Measurements from ENCODE around the gene DLX2.

DLX2 gene

DNA sequence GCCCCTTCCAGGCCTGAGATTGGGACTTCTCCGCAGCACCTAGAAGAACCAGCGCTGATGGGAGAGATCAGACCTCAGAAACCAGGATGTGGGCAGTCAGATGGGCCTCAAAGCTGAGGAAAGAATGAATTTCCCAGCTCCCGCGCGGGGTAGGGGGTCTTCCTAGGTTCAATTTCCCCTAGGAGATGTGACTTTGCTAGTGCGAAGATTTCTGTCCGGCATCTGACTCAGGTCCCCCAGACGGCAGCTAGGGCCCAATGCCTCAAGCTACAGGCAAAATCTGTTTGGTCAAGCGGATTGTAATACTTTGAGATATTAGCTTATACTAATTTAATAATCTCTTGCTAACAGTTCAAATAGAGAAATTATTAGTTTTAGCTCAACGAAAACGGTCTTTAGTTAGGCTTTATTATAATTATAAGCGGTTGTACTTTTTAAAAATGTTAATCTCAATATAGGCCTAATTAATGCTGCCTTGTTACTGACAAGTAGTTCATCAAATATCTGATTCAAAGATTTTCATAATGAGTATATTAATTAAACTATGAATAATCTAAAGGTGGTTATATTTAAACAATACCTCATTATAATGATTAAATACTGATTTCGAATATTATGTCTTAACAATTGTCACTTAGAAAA is 11.6 kb downstream of the DLX2 start:
- Histone ChIP-seq H3K9me3 (no peaks in the 10 kb centered on the region), H3K4me1 (no peaks in the 10 kb centered on the region), H3K4me3 (ENCODE audit: low read depth, low read length) (no peak overlapping the region), H3K27me3 (peaks cover 98% of the 10 kb centered on the region), H3K36me3 (no peaks in the 10 kb centered on the region)
- TF ChIP-seq, protein P1, sequence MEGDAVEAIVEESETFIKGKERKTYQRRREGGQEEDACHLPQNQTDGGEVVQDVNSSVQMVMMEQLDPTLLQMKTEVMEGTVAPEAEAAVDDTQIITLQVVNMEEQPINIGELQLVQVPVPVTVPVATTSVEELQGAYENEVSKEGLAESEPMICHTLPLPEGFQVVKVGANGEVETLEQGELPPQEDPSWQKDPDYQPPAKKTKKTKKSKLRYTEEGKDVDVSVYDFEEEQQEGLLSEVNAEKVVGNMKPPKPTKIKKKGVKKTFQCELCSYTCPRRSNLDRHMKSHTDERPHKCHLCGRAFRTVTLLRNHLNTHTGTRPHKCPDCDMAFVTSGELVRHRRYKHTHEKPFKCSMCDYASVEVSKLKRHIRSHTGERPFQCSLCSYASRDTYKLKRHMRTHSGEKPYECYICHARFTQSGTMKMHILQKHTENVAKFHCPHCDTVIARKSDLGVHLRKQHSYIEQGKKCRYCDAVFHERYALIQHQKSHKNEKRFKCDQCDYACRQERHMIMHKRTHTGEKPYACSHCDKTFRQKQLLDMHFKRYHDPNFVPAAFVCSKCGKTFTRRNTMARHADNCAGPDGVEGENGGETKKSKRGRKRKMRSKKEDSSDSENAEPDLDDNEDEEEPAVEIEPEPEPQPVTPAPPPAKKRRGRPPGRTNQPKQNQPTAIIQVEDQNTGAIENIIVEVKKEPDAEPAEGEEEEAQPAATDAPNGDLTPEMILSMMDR (IDR thresholded peaks at IDR 0.05; ENCODE audit: low read depth, low read length) = no peak
- no peak for DNase-seq

DNA sequence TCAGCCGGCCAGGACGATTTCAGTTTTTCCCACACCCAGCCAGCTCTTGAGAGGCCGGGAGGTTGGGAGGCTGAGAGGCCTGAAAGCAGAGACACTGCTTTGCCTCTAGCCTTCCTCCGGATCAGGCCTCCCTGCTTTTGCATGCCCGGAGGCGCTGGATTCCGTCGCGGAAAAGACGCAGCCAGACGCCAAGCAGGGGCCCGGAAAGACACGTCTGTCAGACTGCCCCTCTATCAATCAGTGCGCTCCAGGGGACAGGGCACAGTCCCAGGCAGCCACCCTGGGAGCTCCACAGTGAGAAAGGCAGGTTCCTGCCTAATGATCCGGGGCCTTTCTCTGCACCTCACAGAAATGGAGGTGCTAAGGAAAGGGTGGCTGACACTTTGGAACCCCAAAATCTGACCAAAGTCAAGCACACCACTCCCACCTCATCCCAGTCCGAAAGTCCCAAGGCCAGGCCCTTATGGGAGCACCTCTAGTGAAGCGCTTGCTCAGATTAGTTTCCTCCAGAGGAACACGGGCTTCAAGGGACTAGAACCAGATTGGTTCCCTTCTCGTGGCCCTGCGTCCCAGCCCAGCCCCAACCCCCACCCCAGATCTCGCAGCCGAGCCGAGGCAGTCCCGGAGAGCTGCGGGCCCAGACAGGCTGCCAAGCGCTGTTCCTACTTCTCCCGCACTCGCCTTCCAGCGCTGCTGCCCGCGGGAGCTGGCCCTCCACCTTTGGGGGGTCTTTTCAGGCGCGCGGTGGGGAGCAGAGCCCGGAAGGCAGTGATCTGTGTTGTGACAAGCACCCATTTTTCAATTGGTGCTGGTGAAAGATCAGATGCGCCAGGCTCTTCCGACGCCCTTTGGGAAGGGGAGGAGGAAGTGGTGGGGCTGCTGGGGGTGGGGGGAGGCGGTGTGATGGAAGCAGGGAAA is 12.4 kb downstream of the DLX2 start:
- H3K4me1 ChIP-seq = no peaks in the 10 kb centered on the region
- H3K9me3 ChIP-seq = no peaks in the 10 kb centered on the region
- TF ChIP-seq, protein P1 (IDR thresholded peaks at IDR 0.05; ENCODE audit: low read depth, low read length) = no peak
- H3K4me3 ChIP-seq (ENCODE audit: low read depth, low read length) = no peak overlapping the region
- H3K27me3 ChIP-seq = peaks cover 98% of the 10 kb centered on the region
- no peaks in the 10 kb centered on the region for H3K36me3 ChIP-seq
- DNase-seq = no peak

DNA sequence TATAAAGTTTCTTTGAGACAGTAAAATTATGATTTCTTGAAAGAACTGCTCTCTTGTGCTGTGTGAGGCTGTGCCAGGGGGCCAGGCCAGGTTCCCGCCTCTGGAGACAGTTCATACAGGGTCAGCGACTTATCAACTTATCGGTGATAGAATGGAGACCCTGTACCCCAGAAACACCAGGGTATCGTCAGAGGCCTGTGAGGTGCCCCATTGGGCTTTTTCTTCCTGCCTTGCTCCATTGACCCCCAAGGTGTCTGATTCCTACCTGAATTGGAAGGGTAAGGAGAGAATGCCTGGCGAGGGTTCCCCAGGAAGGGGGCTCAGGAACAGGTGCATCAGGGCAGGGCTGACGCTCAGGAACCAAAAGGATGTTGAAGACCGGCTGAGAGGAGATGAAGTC is 13.1 kb downstream of the DLX2 start:
- Histone ChIP-seq H3K9me3 (no peaks in the 10 kb centered on the region), H3K4me1 (no peaks in the 10 kb centered on the region), H3K27me3 (peaks cover 96% of the 10 kb centered on the region), H3K4me3 (ENCODE audit: low read depth, low read length) (no peak overlapping the region), H3K36me3 (no peaks in the 10 kb centered on the region)
- no peak for DNase-seq
- TF ChIP-seq, protein P1 (IDR thresholded peaks at IDR 0.05; ENCODE audit: low read depth, low read length) = no peak

DNA sequence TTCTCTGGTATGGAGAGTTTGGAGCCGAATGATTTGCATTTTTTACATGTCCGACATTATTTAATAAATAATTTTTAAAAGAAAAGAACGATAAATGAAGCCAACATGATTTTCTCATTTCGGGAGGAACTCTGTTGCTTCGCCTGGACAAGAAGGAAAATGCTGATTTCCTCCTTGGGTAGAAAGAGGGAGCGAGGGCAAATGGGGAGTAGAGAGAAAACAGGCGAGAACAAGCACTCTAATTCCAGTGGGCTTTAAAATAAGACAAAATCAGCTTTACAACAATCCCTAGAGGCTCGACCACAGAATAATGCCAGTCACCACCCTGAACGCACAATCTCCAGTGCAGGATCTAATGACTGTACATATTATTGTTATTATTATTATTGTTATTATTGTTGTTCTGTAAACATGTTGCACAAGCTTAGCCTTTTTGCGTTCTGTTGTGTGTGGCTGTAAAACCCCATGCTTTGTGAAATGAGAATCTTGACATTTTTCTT is 13.6 kb downstream of the DLX2 start:
- H3K36me3 ChIP-seq = no peaks in the 10 kb centered on the region
- H3K9me3 ChIP-seq = no peaks in the 10 kb centered on the region
- no peak overlapping the region for H3K4me3 ChIP-seq (ENCODE audit: low read depth, low read length)
- TF ChIP-seq, protein P1 (IDR thresholded peaks at IDR 0.05; ENCODE audit: low read depth, low read length) = no peak
- peaks cover 96% of the 10 kb centered on the region for H3K27me3 ChIP-seq
- DNase-seq = no peak
- no peaks in the 10 kb centered on the region for H3K4me1 ChIP-seq

DNA sequence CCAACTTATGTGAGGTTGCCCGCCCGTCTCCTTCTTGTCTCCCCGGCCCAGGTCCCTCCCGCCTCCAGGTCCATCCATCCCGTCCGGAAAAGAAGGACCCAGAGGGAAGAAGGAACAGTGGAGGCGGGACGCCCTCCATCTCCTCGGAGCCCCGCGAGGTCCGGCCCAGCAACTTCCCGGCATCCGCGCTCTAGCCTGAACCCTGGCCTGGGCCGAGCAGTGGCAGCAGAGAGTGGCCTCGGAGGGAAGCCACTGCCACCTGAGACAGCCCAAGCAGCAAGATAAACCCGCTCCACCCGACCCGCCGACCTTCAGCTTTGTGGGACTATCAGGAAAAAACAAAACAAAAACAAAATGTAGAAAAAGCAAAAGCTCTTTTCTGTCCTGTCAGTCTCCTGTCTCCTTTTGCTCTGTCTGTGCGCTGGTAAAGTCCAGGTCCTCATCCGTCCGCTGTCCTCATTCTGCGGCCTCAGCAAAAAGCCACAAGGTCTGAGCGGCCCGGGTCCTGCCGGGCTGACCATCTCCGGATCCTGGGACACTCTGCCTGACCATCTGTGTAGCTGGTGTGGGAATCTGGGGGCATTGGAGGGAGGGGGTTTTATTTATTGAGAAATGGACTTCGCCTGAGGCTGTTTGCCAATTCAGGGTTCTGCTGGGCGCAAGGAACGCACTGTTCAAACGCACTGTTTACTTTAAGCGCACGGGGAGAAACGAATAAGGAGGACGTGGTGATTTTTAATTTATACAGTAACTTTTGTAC is 14.3 kb downstream of the DLX2 start:
- Histone ChIP-seq H3K4me3 (ENCODE audit: low read depth, low read length) (no peak overlapping the region), H3K9me3 (no peaks in the 10 kb centered on the region), H3K4me1 (no peaks in the 10 kb centered on the region), H3K36me3 (no peaks in the 10 kb centered on the region), H3K27me3 (peaks cover 96% of the 10 kb centered on the region)
- DNase-seq = no peak
- TF ChIP-seq, protein P1 (IDR thresholded peaks at IDR 0.05; ENCODE audit: low read depth, low read length) = no peak
